ENCODE results near the gene CCDC57. TPM values are rescaled to one million over a fixed set of nuclear protein-coding genes. Genes with fewer than 3 reads are reported as not detected.

Gene CCDC57
- polyA plus RNA-seq, 1 donor = 45.6 TPM

GRCh38 chr17:82240506-82241182 is 28.0 kb upstream of the CCDC57 start:
- Histone ChIP-seq H3K27me3 (ENCODE audit: control insufficient read depth, insufficient read depth, low read length) (no peaks in the 10 kb centered on the region), H3K4me1 (ENCODE audit: control insufficient read depth, insufficient read depth, low read length) (peaks cover 46% of the 10 kb centered on the region), H3K4me3 (ENCODE audit: low read length) (no peak overlapping the region), H3K27ac (ENCODE audit: low read length) (no peak overlapping the region), H3K36me3 (ENCODE audit: control insufficient read depth, insufficient read depth, low read length) (peaks cover 65% of the 10 kb centered on the region), H3K9me3 (ENCODE audit: control insufficient read depth, low read depth, low read length) (peaks cover 7% of the 10 kb centered on the region)
- WGBS (ENCODE audit: insufficient coverage, low lambda C conversion rate) = no CpG with 5 or more reads among the region's 20 CpGs
- no peak for DNase-seq

DNA sequence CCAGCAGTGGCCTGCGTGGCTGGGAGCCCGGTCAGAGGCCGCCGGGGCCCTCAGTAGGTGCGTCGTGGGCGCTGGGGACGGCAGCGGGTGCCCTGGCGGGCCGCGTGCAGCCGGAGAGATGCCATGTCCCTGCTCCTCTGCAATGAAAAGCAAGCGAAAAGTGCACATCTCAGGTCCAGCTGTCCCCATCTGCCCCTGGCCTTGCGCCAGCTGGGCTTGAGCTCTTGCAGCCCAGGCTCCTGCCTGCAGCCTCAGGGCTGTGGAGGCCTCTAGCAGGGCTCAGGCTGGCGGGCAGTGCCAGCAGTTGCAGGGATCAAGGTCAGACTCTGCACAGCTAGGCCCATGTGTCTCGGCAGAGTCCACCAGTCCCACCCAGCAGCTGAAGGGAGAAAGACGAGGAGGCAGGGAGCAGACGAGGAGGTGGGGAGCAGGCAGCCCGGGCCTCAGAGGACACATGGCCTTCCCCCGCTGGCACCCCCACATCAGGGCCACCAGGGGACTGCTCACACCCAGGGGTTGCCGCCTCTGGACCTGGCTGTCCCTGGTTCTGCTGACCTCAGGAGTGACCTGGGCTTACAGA is 27.4 kb upstream of the CCDC57 start:
- no peak for DNase-seq
- no CpG with 5 or more reads among the region's 22 CpGs for WGBS (ENCODE audit: insufficient coverage, low lambda C conversion rate)
- no peak overlapping the region for H3K27ac ChIP-seq (ENCODE audit: low read length)
- peaks cover 52% of the 10 kb centered on the region for H3K4me1 ChIP-seq (ENCODE audit: control insufficient read depth, insufficient read depth, low read length)
- peaks cover 59% of the 10 kb centered on the region for H3K36me3 ChIP-seq (ENCODE audit: control insufficient read depth, insufficient read depth, low read length)
- no peaks in the 10 kb centered on the region for H3K27me3 ChIP-seq (ENCODE audit: control insufficient read depth, insufficient read depth, low read length)
- H3K4me3 ChIP-seq (ENCODE audit: low read length) = no peak overlapping the region
- H3K9me3 ChIP-seq (ENCODE audit: control insufficient read depth, low read depth, low read length) = peaks cover 7% of the 10 kb centered on the region

DNA sequence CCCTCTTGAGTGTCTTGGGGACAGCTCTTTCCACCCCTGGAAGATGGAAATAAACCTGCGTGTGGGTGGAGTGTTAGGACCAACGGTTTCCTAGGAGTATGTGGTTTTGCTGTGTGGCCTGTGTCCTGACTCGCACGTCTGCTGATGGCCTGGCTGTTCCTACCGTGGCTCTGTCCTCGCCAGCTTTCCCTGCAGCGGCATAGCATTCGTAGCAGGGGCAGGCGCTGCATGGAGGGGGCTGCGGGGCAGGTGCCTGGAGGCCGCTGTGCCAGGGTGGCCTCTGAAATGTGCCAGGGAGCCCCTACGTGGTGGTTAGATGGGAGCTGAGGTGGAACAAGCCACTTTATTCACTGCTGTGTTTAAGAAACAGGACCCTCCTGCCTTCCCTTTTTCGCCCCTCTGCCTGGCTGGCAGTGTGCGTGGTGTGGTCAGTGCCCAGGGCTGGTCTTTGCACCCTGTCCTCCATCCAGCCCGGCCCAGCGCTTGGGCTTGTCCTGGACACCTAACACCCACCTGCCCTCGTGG is 26.8 kb upstream of the CCDC57 start:
- DNase-seq = no peak
- no peak overlapping the region for H3K27ac ChIP-seq (ENCODE audit: low read length)
- WGBS (ENCODE audit: insufficient coverage, low lambda C conversion rate) = no CpG with 5 or more reads among the region's 17 CpGs
- peaks cover 7% of the 10 kb centered on the region for H3K9me3 ChIP-seq (ENCODE audit: control insufficient read depth, low read depth, low read length)
- no peaks in the 10 kb centered on the region for H3K27me3 ChIP-seq (ENCODE audit: control insufficient read depth, insufficient read depth, low read length)
- H3K36me3 ChIP-seq (ENCODE audit: control insufficient read depth, insufficient read depth, low read length) = peaks cover 53% of the 10 kb centered on the region
- H3K4me3 ChIP-seq (ENCODE audit: low read length) = no peak overlapping the region
- peaks cover 58% of the 10 kb centered on the region for H3K4me1 ChIP-seq (ENCODE audit: control insufficient read depth, insufficient read depth, low read length)

GRCh38 chr17:82238472-82239201 is 26.0 kb upstream of the CCDC57 start:
- WGBS (ENCODE audit: insufficient coverage, low lambda C conversion rate) = no CpG with 5 or more reads among the region's 33 CpGs
- H3K27me3 ChIP-seq (ENCODE audit: control insufficient read depth, insufficient read depth, low read length) = no peaks in the 10 kb centered on the region
- peaks cover 5% of the 10 kb centered on the region for H3K9me3 ChIP-seq (ENCODE audit: control insufficient read depth, low read depth, low read length)
- peak; percentile 70 to 86 for DNase-seq
- H3K4me1 ChIP-seq (ENCODE audit: control insufficient read depth, insufficient read depth, low read length) = peaks cover 61% of the 10 kb centered on the region
- H3K4me3 ChIP-seq (ENCODE audit: low read length) = no peak overlapping the region
- H3K36me3 ChIP-seq (ENCODE audit: control insufficient read depth, insufficient read depth, low read length) = peaks cover 45% of the 10 kb centered on the region
- no peak overlapping the region for H3K27ac ChIP-seq (ENCODE audit: low read length)

DNA sequence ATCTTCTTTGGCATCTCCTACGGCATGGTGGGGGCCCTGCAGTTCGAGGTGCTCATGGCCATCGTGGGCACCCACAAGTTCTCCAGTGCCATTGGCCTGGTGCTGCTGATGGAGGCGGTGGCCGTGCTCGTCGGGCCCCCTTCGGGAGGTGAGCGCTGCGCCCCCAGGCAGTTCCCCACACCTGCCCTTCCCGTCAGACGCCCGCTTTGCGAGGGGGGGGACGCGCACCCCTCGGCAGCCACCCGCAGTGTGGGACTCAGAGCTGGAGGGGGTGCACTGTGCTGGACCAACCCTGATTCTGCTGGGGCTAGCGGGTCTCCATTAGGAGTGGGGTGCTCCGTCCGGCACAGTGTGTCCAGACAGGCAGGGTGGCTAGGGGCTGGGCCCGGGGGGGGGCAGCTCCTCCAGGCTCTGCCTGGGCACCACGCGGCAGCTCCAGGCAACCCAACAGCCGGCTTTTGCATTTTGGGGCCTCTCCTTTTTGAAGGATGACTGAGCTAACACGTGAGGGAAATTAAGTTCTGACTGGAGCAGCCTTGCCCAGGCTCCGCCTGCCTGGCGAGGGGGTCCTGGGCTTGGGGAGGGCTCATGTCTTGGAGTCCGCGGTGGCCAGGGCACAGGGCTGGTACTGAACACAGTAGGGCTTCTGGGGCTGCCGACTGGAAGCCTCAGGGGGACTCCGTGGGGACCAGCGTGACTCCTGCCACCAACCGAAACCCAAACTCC is 25.3 kb upstream of the CCDC57 start:
- H3K9me3 ChIP-seq (ENCODE audit: control insufficient read depth, low read depth, low read length) = peaks cover 5% of the 10 kb centered on the region
- peaks cover 58% of the 10 kb centered on the region for H3K4me1 ChIP-seq (ENCODE audit: control insufficient read depth, insufficient read depth, low read length)
- H3K4me3 ChIP-seq (ENCODE audit: low read length) = no peak overlapping the region
- no CpG with 5 or more reads among the region's 34 CpGs for WGBS (ENCODE audit: insufficient coverage, low lambda C conversion rate)
- peaks cover 38% of the 10 kb centered on the region for H3K36me3 ChIP-seq (ENCODE audit: control insufficient read depth, insufficient read depth, low read length)
- no peaks in the 10 kb centered on the region for H3K27me3 ChIP-seq (ENCODE audit: control insufficient read depth, insufficient read depth, low read length)
- DNase-seq = no peak
- H3K27ac ChIP-seq (ENCODE audit: low read length) = no peak overlapping the region

- Histone ChIP-seq H3K4me1 (ENCODE audit: control insufficient read depth, insufficient read depth, low read length) (peaks cover 54% of the 10 kb centered on the region), H3K4me3 (ENCODE audit: low read length) (no peak overlapping the region), H3K9me3 (ENCODE audit: control insufficient read depth, low read depth, low read length) (peaks cover 5% of the 10 kb centered on the region), H3K27me3 (ENCODE audit: control insufficient read depth, insufficient read depth, low read length) (no peaks in the 10 kb centered on the region), H3K27ac (ENCODE audit: low read length) (no peak overlapping the region), H3K36me3 (ENCODE audit: control insufficient read depth, insufficient read depth, low read length) (peaks cover 31% of the 10 kb centered on the region)
- WGBS (ENCODE audit: insufficient coverage, low lambda C conversion rate) = no CpG with 5 or more reads among the region's 59 CpGs
- DNase-seq = no peak
Measured at GRCh38 chr17:82237083-82237745, 24.6 kb upstream of the CCDC57 start.

- H3K27me3 ChIP-seq (ENCODE audit: control insufficient read depth, insufficient read depth, low read length) = no peaks in the 10 kb centered on the region
- no CpG with 5 or more reads among the region's 44 CpGs for WGBS (ENCODE audit: insufficient coverage, low lambda C conversion rate)
- DNase-seq = peak; percentile 74 to 83
- H3K4me3 ChIP-seq (ENCODE audit: low read length) = peak overlapping the region; percentile 17
- H3K9me3 ChIP-seq (ENCODE audit: control insufficient read depth, low read depth, low read length) = peaks cover 5% of the 10 kb centered on the region
- H3K27ac ChIP-seq (ENCODE audit: low read length) = peak overlapping the region; percentile 93
- peaks cover 25% of the 10 kb centered on the region for H3K36me3 ChIP-seq (ENCODE audit: control insufficient read depth, insufficient read depth, low read length)
- peaks cover 53% of the 10 kb centered on the region for H3K4me1 ChIP-seq (ENCODE audit: control insufficient read depth, insufficient read depth, low read length)
Measured at GRCh38 chr17:82236142-82236971, 23.7 kb upstream of the CCDC57 start.

GRCh38 chr17:82235775-82236141 is 23.1 kb upstream of the CCDC57 start:
- H3K9me3 ChIP-seq (ENCODE audit: control insufficient read depth, low read depth, low read length) = peaks cover 5% of the 10 kb centered on the region
- no peaks in the 10 kb centered on the region for H3K27me3 ChIP-seq (ENCODE audit: control insufficient read depth, insufficient read depth, low read length)
- peak overlapping the region; percentile 93 for H3K27ac ChIP-seq (ENCODE audit: low read length)
- WGBS (ENCODE audit: insufficient coverage, low lambda C conversion rate) = no CpG with 5 or more reads among the region's 15 CpGs
- H3K4me3 ChIP-seq (ENCODE audit: low read length) = peak overlapping the region; percentile 17
- peaks cover 52% of the 10 kb centered on the region for H3K4me1 ChIP-seq (ENCODE audit: control insufficient read depth, insufficient read depth, low read length)
- DNase-seq = peak; percentile 83 to 87
- peaks cover 22% of the 10 kb centered on the region for H3K36me3 ChIP-seq (ENCODE audit: control insufficient read depth, insufficient read depth, low read length)

DNA sequence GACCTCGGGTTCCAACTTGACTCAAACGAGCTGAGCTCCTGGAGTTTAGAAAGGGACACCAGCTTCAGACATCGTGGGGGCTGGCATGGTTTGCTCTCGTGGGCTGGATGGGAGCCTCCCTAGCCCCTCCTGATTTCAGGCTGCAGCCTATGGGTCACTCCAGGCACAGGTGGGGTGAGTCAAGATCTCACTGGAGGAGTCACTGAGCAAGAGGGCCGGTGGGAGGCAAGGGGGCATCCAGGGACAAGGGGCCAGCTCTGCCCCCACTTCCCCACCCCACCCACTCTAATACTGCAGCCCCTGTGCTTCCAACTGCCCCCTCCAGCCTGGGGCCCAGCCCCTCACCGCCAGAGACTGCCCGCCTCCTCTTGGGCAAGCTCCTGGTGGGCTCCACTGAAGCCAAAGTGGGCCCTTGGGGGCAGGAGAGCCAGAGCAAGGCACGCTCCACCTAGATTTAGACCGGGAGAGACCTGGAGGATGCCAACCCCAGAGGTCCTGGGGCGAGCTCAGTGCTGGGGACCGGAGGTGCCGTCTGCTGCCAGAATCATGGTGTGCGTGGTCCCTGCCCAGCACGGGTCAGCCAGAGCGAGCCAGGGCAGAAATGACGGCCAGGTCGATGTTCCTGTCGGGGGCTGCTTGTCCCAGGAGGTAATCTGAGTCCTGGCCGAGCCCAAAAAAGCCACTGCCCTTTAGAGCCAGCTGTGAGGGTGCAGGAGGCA is 22.6 kb upstream of the CCDC57 start:
- no CpG with 5 or more reads among the region's 19 CpGs for WGBS (ENCODE audit: insufficient coverage, low lambda C conversion rate)
- Histone ChIP-seq H3K9me3 (ENCODE audit: control insufficient read depth, low read depth, low read length) (peaks cover 11% of the 10 kb centered on the region), H3K4me3 (ENCODE audit: low read length) (no peak overlapping the region), H3K27me3 (ENCODE audit: control insufficient read depth, insufficient read depth, low read length) (peaks cover under 1% of the 10 kb centered on the region), H3K36me3 (ENCODE audit: control insufficient read depth, insufficient read depth, low read length) (peaks cover 18% of the 10 kb centered on the region), H3K4me1 (ENCODE audit: control insufficient read depth, insufficient read depth, low read length) (peaks cover 53% of the 10 kb centered on the region), H3K27ac (ENCODE audit: low read length) (peak overlapping the region; percentile 93)
- no peak for DNase-seq

Measured in large intestine (tissue), 3 donors.